H1 (cell line): ENCODE data around the gene CLIC1. TPM values are rescaled to one million over a fixed set of nuclear protein-coding genes. Genes with fewer than 3 reads are reported as not detected.

Experiments used
- NRF1 ChIP-seq: IDR thresholded peaks from 2 replicates; pipeline ENCODE4 v1.6.1; 2011; ENCODE audit warnings: mild to moderate bottlenecking, low read depth, low read length, improper control_type of control experiment
- PHF8 ChIP-seq: fragments of 200-600 bp; sonication (generic); conservative IDR thresholded peaks from 2 replicates; pipeline ENCODE4 v1.7.1; 2012; ENCODE audit warnings: low read depth, mild to moderate bottlenecking, inconsistent platforms, low read length, moderate library complexity
- polyA plus RNA-seq, 7 experiments: library from polyadenylated mRNA; depleted of rRNA in 3 of 7; stranded (reverse) in 5 of 7; unstranded in 2 of 7; fragments of >200 nt in 5 of 7; fragments of 200-250 nt in 2 of 7; gene quantifications; 1 replicate in 5 of 7; 2 replicates in 1 of 7; 4 replicates in 1 of 7; pipeline versions ENCODE4 v1.2.1 to v1.2.3, GENCODE V29; 2011 to 2013; ENCODE audit warnings: missing spikeins in 2 of 7, mixed read lengths in 2 of 7
- total RNA-seq: library from RNA; stranded (reverse); fragmentation: NEBNext Ultra II Directional; extraction: Animal tissue kit (Norgen Biotek cat#: 25700); gene quantifications from 2 replicates; pipeline ENCODE4 v1.2.1, GENCODE V29; 2021

CLIC1 gene
- total and polyA plus RNA-seq, 2 of the 8 experiments (the other 6 are each of a cell fraction or from before 2014, with no cell fraction given) = 250 to 277 TPM

DNA sequence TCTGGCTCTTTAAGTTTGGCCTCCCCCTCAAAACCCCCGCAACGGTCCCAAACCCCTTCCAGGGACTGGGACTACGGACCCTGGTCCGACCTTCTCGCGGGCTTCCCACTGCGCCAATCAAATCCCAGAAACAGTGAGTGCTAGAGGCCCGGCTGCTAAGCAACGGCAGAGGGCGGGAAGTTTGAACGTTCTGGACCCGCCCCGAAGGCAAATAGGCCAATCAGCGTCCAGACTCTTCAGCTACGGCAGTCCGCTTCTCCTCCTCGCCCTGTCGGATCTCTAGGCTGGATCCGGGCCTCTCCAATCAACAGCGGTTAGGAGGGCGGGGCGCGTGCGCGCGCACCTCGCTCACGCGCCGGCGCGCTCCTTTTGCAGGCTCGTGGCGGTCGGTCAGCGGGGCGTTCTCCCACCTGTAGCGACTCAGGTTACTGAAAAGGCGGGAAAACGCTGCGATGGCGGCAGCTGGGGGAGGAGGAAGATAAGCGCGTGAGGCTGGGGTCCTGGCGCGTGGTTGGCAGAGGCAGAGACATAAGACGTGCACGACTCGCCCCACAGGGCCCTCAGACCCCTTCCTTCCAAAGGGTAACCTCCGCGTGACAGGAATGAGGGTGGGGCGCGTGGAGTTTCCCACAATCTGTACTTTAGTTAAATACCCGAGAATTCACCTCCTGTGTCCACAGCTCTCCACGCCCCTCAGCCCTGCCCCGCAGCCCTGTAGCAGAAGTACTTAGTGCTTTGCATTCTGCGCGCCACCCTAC is 3.5 kb upstream of the CLIC1 start, which contains the start of gene MSH5 (continued):
- TF ChIP-seq NRF1 (peak; percentile 63), PHF8 (peak; percentile 68; the same call in 1 of the 2 replicates)
